ENCODE data around the gene POLR1E. TPM values are rescaled to one million over a fixed set of nuclear protein-coding genes. Genes with fewer than 3 reads are reported as not detected.
"Not testable (repeated sequence)": the region's sequence is repeated elsewhere in the genome, so short reads cannot be mapped to it uniquely, and the experiment has no call there.

The POLR1E gene
- total RNA-seq, 1 donor from 2014 or later, result 12.3 TPM

DNA sequence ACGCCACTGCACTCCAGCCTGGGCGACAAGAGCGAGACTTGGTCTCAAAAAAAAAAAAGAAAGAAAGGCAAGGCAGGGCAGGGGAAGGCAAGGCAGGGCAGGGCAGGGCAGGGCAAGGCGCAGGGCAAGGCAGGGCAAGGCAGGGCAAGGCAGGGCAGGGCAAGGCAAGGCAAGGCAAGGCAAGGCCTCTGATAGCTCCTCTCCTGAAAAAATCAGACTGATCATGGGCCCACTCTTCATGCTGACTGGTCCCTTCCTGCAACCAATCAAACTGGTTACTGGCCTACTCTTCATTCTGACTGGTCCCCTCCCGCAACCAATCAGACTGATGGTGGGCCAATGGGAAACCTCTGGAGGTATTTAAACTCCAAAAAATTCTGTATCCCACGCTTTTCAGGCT, 17.1 kb upstream of the POLR1E start:
- Histone ChIP-seq H3K4me3 (no peak overlapping the region), H3K9me3 (no peaks in the 10 kb centered on the region), H3K27ac (no peak overlapping the region), H3K4me1 (peaks cover 31% of the 10 kb centered on the region), H3K36me3 (no peaks in the 10 kb centered on the region), H3K27me3 (no peaks in the 10 kb centered on the region)
- intact Hi-C loops (cut with DNase I), result no loop called here
- DNase-seq (ENCODE audit: extremely low spot score in 2 of 2), result no peak
- TF ChIP-seq POLR2A (IDR thresholded peaks at IDR 0.05), result no peak
- TF ChIP-seq, protein P1, sequence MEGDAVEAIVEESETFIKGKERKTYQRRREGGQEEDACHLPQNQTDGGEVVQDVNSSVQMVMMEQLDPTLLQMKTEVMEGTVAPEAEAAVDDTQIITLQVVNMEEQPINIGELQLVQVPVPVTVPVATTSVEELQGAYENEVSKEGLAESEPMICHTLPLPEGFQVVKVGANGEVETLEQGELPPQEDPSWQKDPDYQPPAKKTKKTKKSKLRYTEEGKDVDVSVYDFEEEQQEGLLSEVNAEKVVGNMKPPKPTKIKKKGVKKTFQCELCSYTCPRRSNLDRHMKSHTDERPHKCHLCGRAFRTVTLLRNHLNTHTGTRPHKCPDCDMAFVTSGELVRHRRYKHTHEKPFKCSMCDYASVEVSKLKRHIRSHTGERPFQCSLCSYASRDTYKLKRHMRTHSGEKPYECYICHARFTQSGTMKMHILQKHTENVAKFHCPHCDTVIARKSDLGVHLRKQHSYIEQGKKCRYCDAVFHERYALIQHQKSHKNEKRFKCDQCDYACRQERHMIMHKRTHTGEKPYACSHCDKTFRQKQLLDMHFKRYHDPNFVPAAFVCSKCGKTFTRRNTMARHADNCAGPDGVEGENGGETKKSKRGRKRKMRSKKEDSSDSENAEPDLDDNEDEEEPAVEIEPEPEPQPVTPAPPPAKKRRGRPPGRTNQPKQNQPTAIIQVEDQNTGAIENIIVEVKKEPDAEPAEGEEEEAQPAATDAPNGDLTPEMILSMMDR (IDR thresholded peaks at IDR 0.05), result no peak
- no peak for TF ChIP-seq POLR2AphosphoS5 (IDR thresholded peaks at IDR 0.05; ENCODE audit: insufficient read depth in 1 of 2, low read depth in 1 of 2)

DNA sequence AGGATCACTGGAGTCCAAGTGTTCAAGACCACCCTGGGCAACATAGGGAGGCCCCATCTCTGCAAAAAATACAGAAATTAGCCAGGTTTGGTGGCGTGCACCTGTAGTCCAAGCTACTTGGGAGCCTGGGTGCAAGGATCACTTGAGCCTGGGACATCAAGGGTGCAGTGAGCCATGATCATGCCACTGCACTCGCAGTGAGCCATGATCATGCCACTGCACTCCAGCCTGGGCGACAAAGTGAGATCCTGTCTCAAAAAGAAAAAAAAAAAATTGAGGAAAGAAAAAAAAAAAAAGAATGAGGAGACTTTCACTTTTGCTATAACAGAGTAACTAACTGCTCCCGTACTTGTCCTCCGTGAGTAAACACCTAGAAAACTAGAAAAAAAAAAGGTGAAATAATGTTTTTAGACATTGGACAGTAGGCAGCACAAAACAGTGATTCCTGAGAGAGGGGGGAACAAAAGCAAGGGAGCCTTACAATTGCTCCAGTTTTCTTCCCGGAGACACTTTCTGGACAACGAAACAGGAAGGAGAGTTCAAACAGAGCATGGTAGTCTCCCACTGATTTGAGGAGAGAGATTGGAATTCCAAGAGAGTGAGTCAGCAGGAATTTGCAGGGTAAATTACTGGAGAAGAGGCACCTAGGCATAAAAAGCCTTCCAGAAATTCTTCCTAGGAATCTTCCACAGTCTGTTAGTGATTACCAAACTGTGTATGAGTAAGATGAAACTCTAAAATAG, 13.6 kb upstream of the POLR1E start:
- Histone ChIP-seq H3K4me1 (peaks cover 15% of the 10 kb centered on the region), H3K27ac (peak overlapping the region; percentile 74), H3K4me3 (peak overlapping the region; percentile 18 to 33), H3K36me3 (no peaks in the 10 kb centered on the region), H3K27me3 (no peaks in the 10 kb centered on the region), H3K9me3 (no peaks in the 10 kb centered on the region)
- TF ChIP-seq POLR2AphosphoS5 (IDR thresholded peaks at IDR 0.05; ENCODE audit: insufficient read depth in 1 of 2, low read depth in 1 of 2) (peak in 1 of 2 donors; percentile 66), POLR2A (IDR thresholded peaks at IDR 0.05) (no peak)
- TF ChIP-seq, protein P1 (IDR thresholded peaks at IDR 0.05), result no peak
- intact Hi-C loops (cut with DNase I), result no loop called here
- no peak for DNase-seq (ENCODE audit: extremely low spot score in 2 of 2)

- DNase-seq (ENCODE audit: extremely low spot score in 2 of 2); H3K27me3 ChIP-seq; H3K36me3 ChIP-seq; H3K4me3 ChIP-seq; intact Hi-C loops (cut with DNase I); H3K9me3 ChIP-seq; H3K27ac ChIP-seq: not testable (repeated sequence)
- H3K4me1 ChIP-seq, result peaks cover 15% of the 10 kb centered on the region
These were observed 11.8 kb upstream of the POLR1E start for GRCh38 chr9:37473982-37474381.

DNA sequence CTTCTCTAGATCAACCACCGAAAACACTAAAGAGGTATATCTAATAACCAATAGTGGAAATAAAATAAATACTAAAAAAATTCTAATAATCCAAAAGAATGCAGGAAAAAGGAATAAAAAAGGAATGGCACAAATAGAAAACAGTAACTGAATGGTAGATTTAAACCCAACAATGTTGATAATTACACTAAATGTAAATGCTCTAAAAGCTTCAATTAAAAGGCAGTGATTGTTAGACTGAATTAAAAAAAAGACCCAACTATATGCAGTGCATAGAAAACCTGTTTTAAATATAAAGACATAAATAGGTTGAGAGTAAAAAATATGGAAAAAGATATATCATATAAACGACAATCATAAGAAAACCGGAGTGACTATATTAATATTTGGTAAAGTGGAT, 11.3 kb upstream of the POLR1E start:
- H3K36me3 ChIP-seq, result no peaks in the 10 kb centered on the region
- H3K4me3 ChIP-seq, result no peak overlapping the region
- TF ChIP-seq POLR2AphosphoS5 (IDR thresholded peaks at IDR 0.05; ENCODE audit: insufficient read depth in 1 of 2, low read depth in 1 of 2) (no peak), POLR2A (IDR thresholded peaks at IDR 0.05) (no peak)
- TF ChIP-seq, protein P1 (IDR thresholded peaks at IDR 0.05), result no peak
- intact Hi-C loops (cut with DNase I), result no loop called here
- DNase-seq (ENCODE audit: extremely low spot score in 2 of 2), result no peak
- no peak overlapping the region for H3K27ac ChIP-seq
- H3K4me1 ChIP-seq, result peaks cover 15% of the 10 kb centered on the region
- no peaks in the 10 kb centered on the region for H3K27me3 ChIP-seq
- H3K9me3 ChIP-seq, result no peaks in the 10 kb centered on the region

GRCh38 chr9:37476930-37477329, 8.8 kb upstream of the POLR1E start:
- Histone ChIP-seq H3K36me3 (no peaks in the 10 kb centered on the region), H3K4me1 (peaks cover 10% of the 10 kb centered on the region), H3K9me3 (no peaks in the 10 kb centered on the region), H3K4me3 (no peak overlapping the region), H3K27me3 (no peaks in the 10 kb centered on the region), H3K27ac (no peak overlapping the region)
- TF ChIP-seq, protein P1 (IDR thresholded peaks at IDR 0.05), result no peak
- TF ChIP-seq POLR2A (IDR thresholded peaks at IDR 0.05), result no peak
- TF ChIP-seq POLR2AphosphoS5 (IDR thresholded peaks at IDR 0.05; ENCODE audit: insufficient read depth in 1 of 2, low read depth in 1 of 2), result no peak
- no peak for DNase-seq (ENCODE audit: extremely low spot score in 2 of 2)
- intact Hi-C loops (cut with DNase I), result no loop called here

DNA sequence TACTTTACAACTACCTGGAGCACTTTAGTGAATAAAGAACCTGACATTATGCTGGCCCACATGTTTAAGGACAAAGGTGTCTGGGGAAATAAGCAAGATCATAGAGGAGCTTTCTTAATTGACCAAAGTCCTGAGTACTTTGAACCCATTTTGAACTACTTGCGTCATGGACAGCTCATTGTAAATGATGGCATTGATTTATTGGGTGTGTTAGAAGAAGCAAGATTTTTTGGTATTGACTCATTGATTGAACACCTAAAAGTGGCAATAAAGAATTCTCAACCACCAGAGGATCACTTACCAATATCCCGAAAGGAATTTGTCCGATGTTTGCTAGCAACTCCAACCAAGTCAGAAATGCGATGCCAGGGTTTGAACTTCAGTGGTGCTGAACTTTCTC, 8.3 kb upstream of the POLR1E start:
- H3K4me3 ChIP-seq; H3K27ac ChIP-seq; H3K9me3 ChIP-seq; H3K4me1 ChIP-seq; intact Hi-C loops (cut with DNase I); H3K27me3 ChIP-seq; DNase-seq (ENCODE audit: extremely low spot score in 2 of 2); H3K36me3 ChIP-seq: not testable (repeated sequence)

GRCh38 chr9:37477987-37478619, 7.6 kb upstream of the POLR1E start:
- intact Hi-C loops (cut with DNase I); DNase-seq (ENCODE audit: extremely low spot score in 2 of 2); H3K36me3 ChIP-seq; H3K27me3 ChIP-seq; H3K4me1 ChIP-seq; H3K27ac ChIP-seq; H3K4me3 ChIP-seq; H3K9me3 ChIP-seq: not testable (repeated sequence)
